GM18909 (cell line): Measurements from ENCODE around the gene SHOC2.
A peak's percentile ranks its signal among the peaks of the same experiment; 100 is the strongest.

ENCODE experiments used
- ATAC-seq: cut with Tn5 transposase; IDR thresholded peaks from one replicate; pipeline ENCODE4 v1.9.1; 2021; ENCODE audit warnings: mild to moderate bottlenecking; ENCODE audit not compliant: unreplicated experiment, poor library complexity

SHOC2 gene

GRCh38 chr10:110919349-110919931 lies at the start of gene SHOC2:
Gene SHOC2, plus strand, starts transcription at chr10:110919604. Its CDS starts 44,755 bp downstream, at chr10:110964359.
- peak; percentile 10 for ATAC-seq

- ATAC-seq = no peak
Measured at GRCh38 chr10:110870823-110871297, 48.5 kb upstream of the SHOC2 start.

- peak; percentile 78 for ATAC-seq
Measured at GRCh38 chr10:110871298-110872084, 47.9 kb upstream of the SHOC2 start, which contains the start of gene PDCD4. Gene PDCD4, plus strand, starts transcription at chr10:110871928. Its CDS starts 4,100 bp downstream, at chr10:110876028.

GRCh38 chr10:110872145-110872983 lies 47.0 kb upstream of the SHOC2 start:
- peak; percentile 43 for ATAC-seq

- ATAC-seq = no peak
Measured at GRCh38 chr10:110872984-110873923, 46.1 kb upstream of the SHOC2 start.

- no peak for ATAC-seq
Measured at GRCh38 chr10:110873951-110874350, 45.5 kb upstream of the SHOC2 start.

GRCh38 chr10:110876000-110876399 lies 43.4 kb upstream of the SHOC2 start:
- ATAC-seq = no peak

GRCh38 chr10:110876788-110877187 lies 42.6 kb upstream of the SHOC2 start:
- no peak for ATAC-seq

- ATAC-seq = no peak
Measured at GRCh38 chr10:110880012-110880411, 39.4 kb upstream of the SHOC2 start.

- no peak for ATAC-seq
Measured at GRCh38 chr10:110881247-110881646, 38.2 kb upstream of the SHOC2 start.

GRCh38 chr10:110881905-110882304 lies 37.5 kb upstream of the SHOC2 start:
- ATAC-seq = no peak

- ATAC-seq = no peak
Measured at GRCh38 chr10:110883924-110884323, 35.5 kb upstream of the SHOC2 start.

- ATAC-seq = no peak
Measured at GRCh38 chr10:110885932-110886674, 33.3 kb upstream of the SHOC2 start.

GRCh38 chr10:110887560-110887959 lies 31.8 kb upstream of the SHOC2 start:
- ATAC-seq = no peak

- ATAC-seq = no peak
Measured at GRCh38 chr10:110892602-110893288, 26.7 kb upstream of the SHOC2 start.

- peak; percentile 81 for ATAC-seq
Measured at GRCh38 chr10:110893559-110894179, 25.7 kb upstream of the SHOC2 start.

GRCh38 chr10:110897184-110897583 lies 22.2 kb upstream of the SHOC2 start:
- no peak for ATAC-seq

GRCh38 chr10:110898391-110898790 lies 21.0 kb upstream of the SHOC2 start:
- no peak for ATAC-seq
